ENCODE measurements around the gene TMBIM1. TPM values are rescaled to one million over a fixed set of nuclear protein-coding genes. Genes with fewer than 3 reads are reported as not detected.

Gene TMBIM1
- total RNA-seq, 1 experiment from 2014 or later: 23.5 TPM

DNA sequence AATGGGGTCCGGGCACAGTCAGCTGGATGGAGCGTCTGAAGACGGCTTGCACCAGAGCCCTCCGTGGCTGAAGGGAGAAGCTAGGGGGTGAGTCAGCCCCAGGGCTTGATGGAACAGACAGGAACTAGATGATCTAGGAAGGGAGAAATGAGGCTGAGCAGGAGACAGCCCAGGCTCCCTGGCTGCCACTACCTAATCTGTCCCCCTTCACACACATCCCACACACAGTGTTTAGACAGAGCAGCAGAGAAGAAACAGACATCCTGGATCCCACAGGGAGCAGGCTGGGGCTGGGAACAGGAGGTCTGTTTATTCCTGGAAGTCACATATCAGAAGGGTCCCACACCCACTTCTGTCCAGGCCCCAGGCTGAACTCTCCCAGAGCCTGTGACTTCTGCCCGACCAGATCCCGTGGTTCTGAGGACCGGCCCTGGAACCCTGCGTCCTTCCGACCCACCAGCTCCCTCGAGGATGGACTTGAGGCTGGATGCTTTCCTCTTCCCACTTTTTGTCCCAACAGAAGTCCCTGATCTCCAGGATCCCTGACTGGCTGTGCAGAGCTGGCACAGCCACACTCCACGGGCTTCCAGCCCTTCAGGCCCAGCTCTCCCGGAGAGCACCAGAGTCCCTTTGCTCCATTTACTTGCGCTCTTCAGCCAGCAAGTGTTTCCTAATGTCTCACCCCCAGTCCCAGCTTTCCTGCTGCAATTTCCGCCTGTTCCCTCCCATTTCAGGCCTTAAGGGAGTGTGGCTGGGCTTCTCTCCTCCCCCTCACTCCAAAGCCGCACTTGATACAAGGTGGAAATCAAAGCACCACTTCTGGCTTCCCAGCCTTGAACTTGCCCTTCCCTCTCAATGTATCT is 33.0 kb downstream of the TMBIM1 start:
- H3K27ac Mint-ChIP-seq: peak overlapping the region; percentile 79
- H3K4me3 Mint-ChIP-seq: no peak overlapping the region
- peaks cover 28% of the 10 kb centered on the region for H3K4me1 Mint-ChIP-seq
- CTCF ChIA-PET: interaction anchor here (0.9 to 5.8 kb wide), 6 partner anchors 12 to 265 kb away, joined by 3 to 43 read pairs (median 4); partner anchors contain the start of genes AAMP, PNKD and TMBIM1
- ATAC-seq: no peak
- no peak for TF ChIP-seq CREM (CRISPR knock-in tag; IDR thresholded peaks at IDR 0.05)
- TF ChIP-seq, protein P1, sequence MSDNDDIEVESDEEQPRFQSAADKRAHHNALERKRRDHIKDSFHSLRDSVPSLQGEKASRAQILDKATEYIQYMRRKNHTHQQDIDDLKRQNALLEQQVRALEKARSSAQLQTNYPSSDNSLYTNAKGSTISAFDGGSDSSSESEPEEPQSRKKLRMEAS (CRISPR knock-in tag; IDR thresholded peaks at IDR 0.05): 0 out of 2 replicates have a peak, but pooled peaks have one; percentile 25
- DNase-seq (ENCODE audit: low spot score): no peak
- no peaks in the 10 kb centered on the region for H3K9me3 Mint-ChIP-seq
- H3K27me3 Mint-ChIP-seq (ENCODE audit: low read depth): peaks cover 3% of the 10 kb centered on the region; the same call in 1 of the 2 replicates
- POLR2A ChIA-PET: no interaction called here
- peaks cover 11% of the 10 kb centered on the region for H3K36me3 Mint-ChIP-seq

DNA sequence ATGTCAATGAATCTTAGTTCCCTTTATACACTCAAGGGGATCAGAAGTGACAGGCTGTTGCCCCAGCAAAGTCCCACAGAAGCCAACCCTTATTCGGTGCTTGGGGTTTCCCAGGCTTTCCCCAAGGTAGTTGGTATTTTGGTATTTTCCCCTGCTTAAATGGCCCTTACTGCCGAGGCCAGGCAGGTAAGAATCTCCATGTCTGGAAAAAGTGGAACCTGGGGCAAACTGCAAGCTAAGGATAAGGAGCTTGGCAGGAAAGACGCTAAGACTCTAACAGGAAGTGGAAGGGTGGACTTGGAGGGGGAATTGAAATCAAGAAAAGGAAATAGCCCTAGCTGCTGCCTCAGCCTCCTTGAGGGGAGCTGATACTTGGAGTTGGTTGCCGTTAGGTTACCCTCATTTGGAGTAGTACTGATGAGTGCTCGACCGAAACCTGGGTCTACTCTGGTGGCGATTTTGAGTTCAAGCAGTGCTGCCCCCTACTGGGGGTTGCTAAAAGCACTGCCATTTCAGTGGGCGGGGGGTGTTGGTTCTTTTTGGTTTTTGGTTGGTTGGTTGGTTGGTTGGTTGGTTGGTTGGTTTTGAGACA is 34.8 kb downstream of the TMBIM1 start:
- Mint-ChIP-seq H3K36me3 (peaks cover 27% of the 10 kb centered on the region), H3K4me3 (no peak overlapping the region), H3K9me3 (no peaks in the 10 kb centered on the region), H3K27me3 (ENCODE audit: low read depth) (peaks cover 3% of the 10 kb centered on the region; the same call in 1 of the 2 replicates), H3K27ac (peak overlapping the region; percentile 47), H3K4me1 (peaks cover 28% of the 10 kb centered on the region)
- POLR2A ChIA-PET: interaction anchor here (0.6 kb wide), 1 partner anchor 30 kb away, joined by 4 read pairs; no protein-coding TSS in a partner anchor
- DNase-seq (ENCODE audit: low spot score): peak; percentile 76
- ATAC-seq: peak; percentile 70
- TF ChIP-seq HMGXB4 (CRISPR knock-in tag; IDR thresholded peaks at IDR 0.05) (no peak), CTCF (IDR thresholded peaks at IDR 0.05) (peak; percentile 73; the same call in 1 of the 2 replicates)
- CTCF ChIA-PET: interaction anchor here (0.6 to 5.8 kb wide), 15 partner anchors 11 to 472 kb away, joined by 3 to 43 read pairs (median 5); partner anchors contain the start of genes AAMP, ARPC2, BCS1L and PNKD

GRCh38 chr2:218256612-218257350 is 35.5 kb downstream of the TMBIM1 start:
- H3K27me3 Mint-ChIP-seq (ENCODE audit: low read depth): peaks cover 3% of the 10 kb centered on the region; the same call in 1 of the 2 replicates
- DNase-seq (ENCODE audit: low spot score) (no peak), ATAC-seq (no peak)
- no peaks in the 10 kb centered on the region for H3K9me3 Mint-ChIP-seq
- CTCF ChIA-PET: interaction anchor here (0.6 to 5.8 kb wide), 15 partner anchors 12 to 471 kb away, joined by 3 to 43 read pairs (median 5); partner anchors contain the start of genes AAMP, ARPC2, BCS1L and PNKD
- POLR2A ChIA-PET: no interaction called here
- H3K27ac Mint-ChIP-seq: 0 out of 2 replicates have a peak overlapping the region, but pooled peaks have one; percentile 47
- TF ChIP-seq HMGXB4 (CRISPR knock-in tag; IDR thresholded peaks at IDR 0.05) (no peak), ZNF121 (CRISPR knock-in tag; IDR thresholded peaks at IDR 0.05) (peak; percentile 89; the same call in 1 of the 2 replicates)
- no peak overlapping the region for H3K4me3 Mint-ChIP-seq
- peaks cover 33% of the 10 kb centered on the region for H3K36me3 Mint-ChIP-seq
- peaks cover 26% of the 10 kb centered on the region for H3K4me1 Mint-ChIP-seq

GRCh38 chr2:218255446-218255845 is 36.9 kb downstream of the TMBIM1 start:
- ATAC-seq: no peak
- peaks cover 45% of the 10 kb centered on the region for H3K36me3 Mint-ChIP-seq
- CTCF ChIA-PET: interaction anchor here (1.9 kb wide), 1 partner anchor 87 kb away, joined by 6 read pairs; no protein-coding TSS in a partner anchor
- TF ChIP-seq ZNF138 (CRISPR knock-in tag; conservative IDR thresholded peaks at IDR 0.05): no peak
- no peak for TF ChIP-seq ZNF532 (CRISPR knock-in tag; IDR thresholded peaks at IDR 0.05; ENCODE audit: borderline replicate concordance)
- TF ChIP-seq JAZF1 (CRISPR knock-in tag; IDR thresholded peaks at IDR 0.05): no peak
- TF ChIP-seq, protein P2, sequence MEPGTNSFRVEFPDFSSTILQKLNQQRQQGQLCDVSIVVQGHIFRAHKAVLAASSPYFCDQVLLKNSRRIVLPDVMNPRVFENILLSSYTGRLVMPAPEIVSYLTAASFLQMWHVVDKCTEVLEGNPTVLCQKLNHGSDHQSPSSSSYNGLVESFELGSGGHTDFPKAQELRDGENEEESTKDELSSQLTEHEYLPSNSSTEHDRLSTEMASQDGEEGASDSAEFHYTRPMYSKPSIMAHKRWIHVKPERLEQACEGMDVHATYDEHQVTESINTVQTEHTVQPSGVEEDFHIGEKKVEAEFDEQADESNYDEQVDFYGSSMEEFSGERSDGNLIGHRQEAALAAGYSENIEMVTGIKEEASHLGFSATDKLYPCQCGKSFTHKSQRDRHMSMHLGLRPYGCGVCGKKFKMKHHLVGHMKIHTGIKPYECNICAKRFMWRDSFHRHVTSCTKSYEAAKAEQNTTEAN (CRISPR knock-in tag; IDR thresholded peaks at IDR 0.05): no peak
- TF ChIP-seq NR2C2 (CRISPR knock-in tag; IDR thresholded peaks at IDR 0.05): no peak
- no peak for TF ChIP-seq PRRX2 (CRISPR knock-in tag; IDR thresholded peaks at IDR 0.05)

More at GRCh38 chr2:218255446-218255845, 36.9 kb downstream of the TMBIM1 start:
- DNase-seq (ENCODE audit: low spot score): no peak
- Mint-ChIP-seq H3K9me3 (no peaks in the 10 kb centered on the region), H3K27me3 (ENCODE audit: low read depth) (peaks cover 3% of the 10 kb centered on the region; the same call in 1 of the 2 replicates), H3K4me1 (peaks cover 16% of the 10 kb centered on the region), H3K4me3 (no peak overlapping the region), H3K27ac (no peak overlapping the region; the same call in 1 of the 2 replicates)
- POLR2A ChIA-PET: no interaction called here

All from WTC11 (cell line).